Tongue (tissue), 2 donors: ENCODE measurements around the gene GDF9. TPM values are rescaled to one million over a fixed set of nuclear protein-coding genes. Genes with fewer than 3 reads are reported as not detected.
A peak's percentile ranks its signal among the peaks of the same experiment; 100 is the strongest.
"Not testable (repeated sequence)": the region's sequence is repeated elsewhere in the genome, so short reads cannot be mapped to it uniquely, and the experiment has no call there.

Experiments
- DNase-seq: peaks from one replicate; pipeline ENCODE4 v3.0.0-alpha.2; 2015
- total RNA-seq: library from RNA; depleted of rRNA; stranded (reverse); fragments of >200 nt; gene quantifications from one replicate; pipeline ENCODE4 v1.2.3, GENCODE V29; 2014

GDF9 gene
- total RNA-seq, 1 donor from 2014 or later, result 1.7 TPM

DNA sequence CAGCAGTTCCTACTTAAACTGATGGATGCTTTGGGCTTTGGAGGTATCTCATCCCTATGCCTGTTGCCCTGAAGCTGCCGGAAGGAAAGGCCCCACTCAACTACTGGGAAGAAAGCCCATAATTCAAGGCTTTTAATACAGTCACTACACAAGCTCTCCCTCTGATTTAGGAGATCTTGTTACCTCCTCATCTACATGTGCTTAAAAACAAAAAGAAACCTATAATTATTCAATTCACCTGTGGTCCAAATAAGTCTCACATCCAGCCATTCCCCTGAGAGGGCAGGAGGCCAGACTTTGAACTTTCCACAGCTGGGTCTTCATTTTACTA is 6.5 kb upstream of the GDF9 start:
- DNase-seq, result no peak

DNA sequence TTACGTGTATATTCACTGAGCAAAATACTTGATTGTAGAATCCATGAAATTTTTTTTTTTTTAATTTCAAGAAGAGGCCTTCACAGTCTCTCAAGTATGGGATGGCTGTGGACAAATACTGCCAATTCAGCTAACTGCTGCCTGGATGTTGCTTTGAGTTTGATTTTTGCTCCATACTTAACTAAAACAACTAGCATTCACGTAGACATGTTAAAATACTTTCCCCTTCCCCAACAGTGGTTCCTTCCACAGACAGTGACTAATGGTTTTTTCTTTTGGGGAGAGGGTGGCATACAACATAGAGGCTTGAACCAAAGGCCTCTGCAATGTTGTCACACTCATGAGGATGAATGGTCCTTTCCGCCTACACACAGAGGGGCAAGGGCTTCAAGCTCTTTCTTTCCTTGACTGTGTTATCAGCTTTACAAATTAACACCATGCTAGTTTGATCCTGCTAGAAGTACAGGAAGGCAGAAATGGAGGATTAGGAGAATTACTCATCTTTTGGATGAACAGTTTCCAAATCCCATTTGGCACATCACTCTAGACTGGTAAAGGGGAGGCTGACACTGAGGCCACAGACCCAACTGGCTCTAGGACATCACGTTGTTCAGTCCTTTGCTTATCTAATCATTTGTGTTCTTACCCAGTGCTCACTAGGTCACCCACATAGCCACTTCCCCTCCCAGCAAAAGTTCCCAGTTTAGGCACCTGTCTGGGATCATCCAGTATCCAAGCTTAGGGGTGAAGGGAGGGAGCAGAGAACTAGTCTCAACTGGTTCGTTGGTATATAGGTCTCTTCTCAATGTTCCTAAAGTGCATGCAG is 5.4 kb upstream of the GDF9 start:
- no peak for DNase-seq

DNA sequence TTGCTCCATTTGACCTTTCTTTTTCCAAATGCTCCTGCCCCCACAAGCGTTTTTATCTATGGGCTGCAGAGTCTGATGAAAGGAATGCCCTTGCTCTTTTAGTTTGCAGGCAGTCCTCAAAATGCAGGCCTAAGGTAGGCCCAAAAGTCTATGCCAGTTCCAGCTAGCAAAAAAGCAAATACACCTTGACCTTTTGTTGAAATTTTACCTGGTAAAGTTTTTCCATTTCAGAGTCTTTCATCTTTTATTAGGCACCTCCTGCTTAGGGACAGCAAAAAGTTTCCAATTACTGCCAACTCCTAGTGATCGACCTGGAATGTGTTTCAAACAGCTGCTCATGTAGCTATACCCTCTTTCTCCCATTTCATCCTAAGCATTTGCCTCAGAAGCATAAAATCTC is 4.5 kb upstream of the GDF9 start:
- DNase-seq, result peak; percentile 26

DNA sequence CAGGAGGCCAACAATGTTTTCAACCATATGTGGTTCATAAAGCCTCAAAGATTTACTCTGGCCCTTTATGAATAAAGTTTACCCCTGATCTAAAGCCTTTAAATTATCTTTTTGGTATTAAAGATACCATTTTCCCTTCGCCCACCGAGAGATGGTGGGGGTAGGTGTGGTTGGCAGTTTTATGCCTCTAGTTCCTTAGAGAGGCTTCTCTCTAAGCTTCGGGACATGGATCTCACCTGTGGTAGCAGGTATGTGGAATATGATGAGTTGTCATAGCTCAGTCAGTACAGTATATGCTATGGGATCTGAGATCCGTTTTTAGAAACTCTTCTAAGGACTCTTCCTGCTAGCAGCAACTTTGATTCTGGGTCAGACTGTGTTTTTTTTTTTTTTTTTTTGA is 2.5 kb upstream of the GDF9 start:
- DNase-seq, result no peak

DNA sequence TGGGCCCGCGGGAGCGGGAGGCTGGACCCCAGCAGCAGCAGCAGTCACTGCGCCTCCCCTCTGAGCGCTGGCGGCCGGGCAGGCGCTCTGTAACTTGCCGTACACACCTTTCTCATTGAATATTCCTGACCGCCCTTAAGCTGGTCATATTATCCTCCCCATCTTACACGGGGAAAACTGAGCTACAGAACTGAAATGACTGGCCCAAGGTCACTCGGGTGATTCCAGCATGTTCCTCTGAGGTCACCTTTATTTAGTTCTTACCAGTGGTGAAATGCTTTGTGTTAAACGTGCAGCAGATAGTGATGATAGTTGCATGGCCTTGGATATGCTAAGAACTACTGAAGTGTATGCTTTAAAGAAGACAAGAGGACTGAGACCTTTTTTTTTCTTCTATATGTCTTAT is 780 bp upstream of the GDF9 start:
- no peak for DNase-seq

DNA sequence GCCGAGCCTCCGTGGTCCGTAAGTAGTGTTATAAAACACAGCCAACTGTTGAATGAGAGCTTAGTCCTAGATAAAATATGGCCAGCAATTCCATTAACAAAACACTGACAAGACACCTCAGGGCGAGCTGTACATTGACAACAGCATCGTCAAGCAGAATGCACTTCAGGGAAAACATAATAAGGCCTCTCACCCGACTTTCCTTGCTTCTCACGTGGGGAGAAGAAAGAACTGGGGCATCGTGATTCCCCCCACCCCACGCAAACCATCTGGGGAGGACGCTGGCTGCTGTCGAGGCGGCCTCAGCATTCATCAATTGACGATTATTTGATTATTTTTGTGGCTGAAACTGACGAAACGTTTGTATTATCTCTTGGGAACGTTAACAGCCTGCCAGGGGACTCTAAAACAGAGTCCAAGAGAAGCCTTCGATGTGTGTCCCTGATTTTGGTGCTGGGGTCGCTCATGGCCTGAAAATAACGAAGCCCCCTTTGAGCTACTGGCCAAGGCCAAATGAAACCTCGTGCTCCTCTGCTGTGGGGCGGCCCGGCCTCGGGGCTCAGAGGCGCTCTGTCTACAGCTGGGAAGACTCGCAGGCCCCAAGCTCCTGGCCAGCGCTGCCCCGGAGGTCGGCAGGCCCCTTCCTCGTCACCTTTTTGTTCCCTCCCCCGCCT is 464 bp downstream of the GDF9 start:
- no peak for DNase-seq

DNA sequence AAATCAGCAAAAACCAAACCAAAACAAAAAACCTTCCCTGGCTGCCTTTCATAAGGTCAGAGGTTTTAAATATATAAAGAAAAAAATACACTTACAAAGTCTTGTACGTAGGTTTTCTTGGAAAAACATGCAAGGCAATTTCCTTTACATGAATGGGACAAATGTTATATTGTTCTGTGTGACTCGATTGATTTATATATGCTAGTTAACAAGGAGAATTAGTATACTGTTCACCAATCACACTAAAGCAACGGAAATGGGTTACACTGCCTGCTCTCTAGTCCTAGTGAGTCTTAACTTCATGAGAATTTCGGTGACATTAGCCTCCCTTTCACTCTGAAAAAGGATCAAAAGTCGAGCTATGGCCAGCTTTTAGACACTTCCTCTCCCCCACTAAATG is 5.5 kb downstream of the GDF9 start:
- no peak for DNase-seq

DNA sequence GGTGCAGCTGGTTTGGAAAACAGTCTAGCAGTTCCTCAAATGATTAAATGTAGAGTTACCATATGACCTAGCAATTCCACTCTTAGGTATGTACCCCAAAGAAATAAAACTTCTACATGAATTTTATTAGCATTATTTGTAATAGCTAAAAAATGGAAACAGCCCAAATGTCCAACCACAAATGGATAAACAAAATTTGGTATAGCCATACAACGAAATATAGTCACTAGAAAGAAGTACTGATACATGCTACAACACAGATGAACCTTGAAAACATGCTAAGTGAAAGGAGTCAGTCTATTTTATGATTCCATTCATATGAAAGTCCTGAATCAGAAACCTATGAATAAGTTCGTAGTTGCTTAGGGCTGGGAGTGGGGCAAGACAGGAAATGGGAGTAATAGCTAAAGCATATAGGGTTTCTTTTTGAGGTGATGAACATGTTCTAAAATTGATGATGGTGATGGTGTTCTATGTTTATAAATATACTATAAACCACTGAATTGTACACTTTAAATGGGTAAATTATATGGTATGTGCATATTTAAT is 6.3 kb downstream of the GDF9 start:
- DNase-seq, result no peak

DNA sequence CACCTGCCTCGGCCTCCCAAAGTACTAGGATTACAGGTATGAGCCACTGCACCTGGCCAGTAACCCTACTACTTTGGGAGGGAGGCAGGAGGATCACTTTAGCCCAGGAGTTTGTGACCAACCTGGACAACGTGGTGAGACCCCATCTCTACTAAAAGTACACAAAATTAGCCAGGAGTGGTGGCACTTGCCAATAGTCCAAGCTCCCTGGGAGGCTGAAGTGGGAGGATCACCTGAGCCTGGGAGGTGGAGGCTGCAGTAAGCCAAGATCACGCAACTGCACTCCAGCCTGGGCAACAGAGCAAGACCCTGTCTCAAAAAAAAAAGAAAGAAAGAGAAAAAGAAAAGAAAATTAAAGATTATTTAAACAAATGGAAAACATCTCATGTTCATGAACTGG is 10.3 kb downstream of the GDF9 start:
- DNase-seq, result no peak

DNA sequence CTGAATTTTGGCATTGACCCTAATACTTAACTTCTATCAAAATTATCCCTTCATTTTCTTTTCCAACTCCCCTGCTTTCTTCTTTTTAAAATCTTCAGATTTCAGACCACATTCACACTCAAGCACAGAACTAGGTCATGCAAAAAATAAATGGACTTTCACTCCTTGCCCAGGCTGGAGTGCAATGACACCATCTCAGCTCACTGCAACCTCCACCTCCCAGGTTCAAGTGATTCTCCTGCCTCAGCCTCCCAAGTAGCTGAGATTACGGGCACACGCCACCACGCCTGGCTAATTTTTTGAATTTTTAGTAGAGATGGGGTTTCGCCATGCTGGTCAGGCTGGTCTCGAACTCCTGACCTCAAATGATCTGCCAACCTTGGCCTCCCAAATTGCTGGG is 11.3 kb downstream of the GDF9 start:
- not testable (repeated sequence) for DNase-seq

DNA sequence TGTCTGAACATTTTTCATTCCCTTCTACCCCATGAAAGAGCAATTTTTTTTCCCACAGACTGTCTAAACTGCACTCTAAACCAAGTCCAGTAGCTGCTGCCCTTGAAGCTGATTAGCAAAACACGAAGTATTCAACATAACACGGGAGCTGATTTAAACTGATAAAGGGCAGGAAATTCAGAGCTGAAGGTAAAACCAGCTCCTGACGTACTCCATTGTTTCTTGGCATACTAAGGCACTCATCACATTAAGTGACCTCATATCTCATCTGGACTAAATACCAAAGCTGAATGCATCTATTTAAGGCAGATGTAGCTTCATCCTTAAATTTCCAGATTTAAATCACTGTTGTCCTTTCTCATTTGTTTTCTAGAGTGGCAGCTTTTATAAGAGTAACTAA is 12.0 kb downstream of the GDF9 start:
- no peak for DNase-seq

DNA sequence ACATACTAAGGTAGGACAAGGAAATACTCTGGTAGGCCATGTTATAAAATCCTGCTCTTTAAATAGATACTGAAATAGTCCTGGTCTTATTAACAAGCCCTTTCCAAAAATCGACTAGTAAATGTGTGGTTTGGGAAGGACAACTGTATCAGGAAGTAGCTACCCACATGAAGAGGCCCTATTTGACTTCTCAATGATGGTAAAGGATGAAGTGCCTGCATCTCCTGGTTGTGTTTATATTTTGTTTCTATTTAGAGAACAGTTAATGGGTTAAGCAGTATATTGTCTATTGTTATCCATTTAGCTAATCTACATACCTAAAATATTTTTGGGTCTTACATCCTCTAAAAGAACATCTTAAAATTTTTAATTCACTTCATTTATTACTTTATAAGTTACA is 12.5 kb downstream of the GDF9 start:
- no peak for DNase-seq

DNA sequence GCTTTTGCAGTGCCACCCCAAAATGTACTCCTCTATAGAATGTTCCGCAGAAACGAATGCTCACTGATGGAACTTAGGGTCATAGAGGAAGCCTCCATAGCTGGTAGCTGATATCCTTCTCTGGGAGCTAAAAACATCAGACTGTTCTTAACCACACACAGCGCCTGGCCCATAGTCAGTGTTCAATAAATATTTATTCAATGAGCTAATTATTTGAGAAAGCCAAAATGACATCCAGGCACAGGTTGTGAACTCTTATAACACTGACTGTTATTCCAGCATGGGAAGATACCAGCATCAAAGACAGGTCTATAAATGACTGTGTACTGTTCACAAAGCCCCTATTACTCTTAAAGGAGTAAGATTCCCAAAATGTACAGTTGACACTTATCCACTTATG is 12.9 kb downstream of the GDF9 start:
- DNase-seq, result no peak

DNA sequence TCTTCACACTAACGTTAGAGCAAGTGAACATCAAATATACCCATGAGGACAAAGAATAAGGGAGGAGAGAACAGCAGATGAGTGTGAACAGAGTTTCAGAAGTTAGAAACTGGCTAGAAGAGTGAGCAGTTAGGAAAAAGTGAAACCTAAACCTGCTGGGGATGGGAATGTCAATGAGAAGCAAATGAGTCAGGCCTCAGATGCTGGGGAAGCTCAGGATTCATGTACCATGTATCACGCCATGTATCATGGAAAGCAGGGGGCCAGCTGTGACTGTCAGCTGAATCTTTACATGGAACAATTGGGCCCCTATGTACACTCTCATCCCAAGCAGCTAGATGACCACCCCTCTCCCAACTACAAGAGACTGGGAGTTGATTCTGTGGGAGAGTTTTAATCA is 16.2 kb downstream of the GDF9 start:
- DNase-seq, result no peak

DNA sequence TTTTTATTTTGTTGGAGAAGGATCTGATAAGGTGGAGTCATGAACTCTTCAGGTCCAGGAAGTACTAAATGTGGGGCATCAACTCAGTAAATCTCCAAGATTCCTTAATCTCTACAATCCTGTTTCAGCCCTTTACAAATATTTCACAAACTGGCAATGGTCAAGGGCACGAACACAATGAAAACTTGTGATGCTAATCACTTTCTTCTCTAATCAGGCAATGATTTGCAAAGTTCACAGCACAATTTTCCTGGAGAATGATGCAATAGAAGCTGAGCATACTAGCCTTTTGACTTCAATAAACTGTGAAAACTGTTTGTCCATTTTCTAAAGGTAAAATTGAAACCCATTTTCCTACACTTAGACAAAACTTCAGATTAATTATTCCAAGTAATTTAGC is 16.9 kb downstream of the GDF9 start:
- DNase-seq, result no peak

DNA sequence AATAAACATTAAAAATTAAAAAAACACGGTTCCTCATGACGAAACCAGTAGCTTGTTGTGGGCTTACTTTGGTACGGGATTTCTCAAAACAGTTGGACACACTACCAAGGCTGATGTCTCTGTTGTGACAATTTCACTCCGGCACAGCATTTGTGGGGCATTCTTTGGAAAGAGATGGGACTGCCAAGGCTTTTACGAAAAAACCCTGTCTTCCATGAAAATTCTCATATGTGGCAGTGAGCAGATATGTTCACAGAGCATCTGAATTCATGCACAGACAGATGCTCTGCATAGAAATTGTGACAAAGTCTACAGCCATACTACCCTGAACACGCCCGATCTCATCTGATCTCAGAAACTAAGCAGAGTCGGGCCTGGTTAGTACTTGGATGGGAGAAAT is 18.0 kb downstream of the GDF9 start:
- DNase-seq, result no peak

DNA sequence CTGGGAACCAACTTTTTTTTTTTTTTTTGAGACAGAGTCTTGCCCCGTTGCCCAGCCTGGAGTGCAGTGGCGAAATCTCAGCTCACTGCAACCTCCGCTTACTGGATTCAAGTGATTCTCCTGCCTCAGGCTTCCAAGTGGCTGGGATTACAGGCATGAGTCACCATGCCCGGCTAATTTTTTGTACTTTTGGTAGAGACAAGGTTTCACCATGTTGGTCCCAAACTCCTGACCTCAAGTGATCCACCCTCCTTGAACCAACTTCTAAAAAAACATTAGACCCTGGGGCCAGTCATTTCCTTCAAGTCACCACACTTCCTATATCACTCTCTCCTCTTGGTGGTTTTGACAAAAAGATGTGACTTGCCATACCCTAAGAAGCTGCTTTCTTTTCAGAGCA is 25.0 kb downstream of the GDF9 start:
- no peak for DNase-seq

DNA sequence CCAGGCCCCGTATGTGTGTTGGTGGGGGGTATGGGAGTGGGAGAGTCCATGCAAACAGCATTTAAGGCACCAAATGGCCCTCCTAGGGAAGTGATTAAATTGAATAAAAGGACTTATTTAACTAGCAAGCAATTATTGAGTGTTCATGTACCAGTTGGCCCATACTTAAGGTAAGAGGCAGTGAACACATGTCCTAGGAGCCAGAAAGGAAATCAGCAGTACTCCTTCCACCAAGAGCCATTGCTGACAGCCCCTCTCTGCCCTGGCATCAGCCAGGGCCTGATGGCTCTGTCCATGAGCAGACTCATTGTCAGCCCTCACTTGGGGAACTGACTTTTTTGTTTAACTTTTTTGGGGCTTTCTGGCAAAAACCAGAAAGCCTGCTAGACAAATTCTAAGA is 25.4 kb downstream of the GDF9 start:
- no peak for DNase-seq

DNA sequence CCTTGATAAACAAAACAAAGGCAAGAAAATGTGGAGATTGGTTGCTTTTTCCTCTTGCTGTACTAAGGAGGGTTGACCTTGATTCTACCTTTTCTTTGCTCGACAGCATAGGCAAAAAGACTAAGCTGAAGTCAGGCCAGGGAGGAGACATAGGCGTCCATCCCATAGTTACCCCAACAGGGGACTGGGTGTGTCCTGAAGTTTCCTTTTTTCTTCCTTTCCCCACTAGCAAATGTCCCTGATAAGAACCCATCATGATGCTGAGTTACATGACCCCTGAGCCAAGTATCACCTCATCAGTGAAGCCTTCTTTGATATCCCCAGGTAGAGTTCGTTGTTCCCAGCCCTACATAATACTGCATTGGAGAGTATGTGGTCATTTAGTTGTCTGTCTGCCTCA is 26.0 kb downstream of the GDF9 start:
- no peak for DNase-seq

DNA sequence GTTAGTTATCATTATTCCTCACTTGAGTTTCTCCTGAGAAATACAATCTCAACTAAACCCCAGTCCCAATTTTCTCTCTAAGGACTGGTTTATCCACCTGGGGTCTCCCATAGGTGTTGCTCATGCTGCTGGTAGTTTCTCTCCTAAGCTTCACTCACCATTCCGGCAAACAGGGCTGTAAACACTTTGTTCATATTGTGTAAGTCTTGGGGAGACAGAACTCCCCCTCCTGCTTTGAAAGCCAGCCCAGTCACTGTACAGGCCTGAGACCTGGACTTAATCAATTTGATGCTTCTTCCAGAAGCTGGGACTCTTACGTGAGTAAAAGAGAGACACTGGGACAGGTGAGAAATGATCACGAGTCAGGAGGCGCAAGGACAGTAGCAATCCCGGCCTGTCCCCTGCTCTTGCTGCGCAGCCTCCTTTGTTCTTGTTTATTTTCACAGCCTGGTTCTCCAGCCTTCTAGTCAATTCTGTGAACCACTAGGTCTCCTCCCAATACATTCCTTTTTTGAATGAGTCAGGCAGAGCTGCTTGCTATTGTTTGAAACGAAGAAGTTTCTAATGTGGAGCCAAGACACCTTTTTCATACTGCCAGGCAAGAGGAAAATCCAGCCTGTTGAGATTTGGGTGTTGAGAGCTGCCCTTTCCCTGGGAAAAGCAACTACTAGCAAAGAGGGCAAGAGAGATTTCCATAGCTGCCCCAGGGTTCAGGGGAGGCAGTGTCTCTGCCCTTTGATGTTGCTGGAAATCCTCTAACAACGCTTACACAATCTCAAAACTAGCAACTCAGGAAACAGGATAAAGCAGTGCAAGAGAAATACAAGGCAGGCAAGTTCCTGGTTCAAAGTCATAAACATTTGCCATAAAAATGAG is 26.6 kb downstream of the GDF9 start:
- no peak for DNase-seq

DNA sequence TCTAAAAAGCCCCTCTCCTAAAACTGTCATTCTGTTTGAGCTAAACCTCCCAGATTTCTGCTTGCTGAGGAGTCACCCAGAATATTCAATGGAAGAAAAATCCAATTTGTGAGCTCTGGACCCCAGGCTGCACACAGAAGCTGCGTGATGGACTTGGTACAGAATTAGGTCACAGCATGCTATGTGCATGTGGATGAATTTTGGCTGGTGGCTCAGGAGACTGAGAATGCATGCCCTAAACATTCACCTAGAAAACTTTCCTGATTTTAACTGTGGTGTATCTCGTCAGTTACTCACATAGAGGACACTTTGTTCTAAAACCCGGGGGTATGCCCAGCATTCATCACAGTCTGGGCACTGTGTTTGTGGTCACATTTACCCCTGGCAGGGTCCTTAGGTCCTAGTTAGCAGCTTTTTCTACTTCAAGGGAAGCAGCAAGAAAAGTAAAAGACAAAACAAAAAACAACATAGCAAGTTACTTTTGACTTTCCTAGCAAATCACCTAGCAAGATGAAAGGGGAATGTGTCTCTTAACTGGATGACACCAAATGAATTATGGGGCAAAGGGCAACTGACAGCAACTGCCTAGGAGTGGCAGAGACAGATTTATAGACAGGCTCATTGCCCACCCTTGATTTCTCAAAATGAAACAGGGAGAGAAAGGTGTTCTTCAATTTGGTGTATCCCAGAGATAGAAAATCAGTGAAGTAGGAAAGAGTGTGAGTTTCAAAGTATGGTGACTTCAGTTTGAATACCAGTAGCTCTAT is 27.6 kb downstream of the GDF9 start:
- DNase-seq, result no peak

DNA sequence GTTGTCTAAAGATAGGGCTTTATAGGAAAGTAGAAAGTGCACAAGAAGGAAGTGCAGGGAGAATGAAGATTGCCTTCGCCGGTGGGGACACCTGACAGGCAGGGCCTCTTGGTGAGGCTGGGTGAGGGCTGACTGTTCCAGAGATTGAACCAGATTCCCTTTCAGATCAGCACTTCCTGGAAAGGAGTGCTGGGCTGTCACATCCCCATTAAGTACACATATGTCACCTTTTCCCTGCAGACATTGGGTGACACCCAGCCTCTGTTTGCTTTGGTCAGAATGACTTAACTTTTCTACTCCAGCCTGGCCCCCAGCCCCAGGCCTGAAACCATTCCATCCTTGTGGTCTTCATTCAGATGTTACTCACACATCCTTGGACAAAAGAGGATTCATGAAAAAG is 28.4 kb downstream of the GDF9 start:
- DNase-seq, result no peak
